ENCODE measurements around the gene CNKSR3.
"Not testable (repeated sequence)": the region's sequence is repeated elsewhere in the genome, so short reads cannot be mapped to it uniquely, and the experiment has no call there.

CNKSR3 gene

DNA sequence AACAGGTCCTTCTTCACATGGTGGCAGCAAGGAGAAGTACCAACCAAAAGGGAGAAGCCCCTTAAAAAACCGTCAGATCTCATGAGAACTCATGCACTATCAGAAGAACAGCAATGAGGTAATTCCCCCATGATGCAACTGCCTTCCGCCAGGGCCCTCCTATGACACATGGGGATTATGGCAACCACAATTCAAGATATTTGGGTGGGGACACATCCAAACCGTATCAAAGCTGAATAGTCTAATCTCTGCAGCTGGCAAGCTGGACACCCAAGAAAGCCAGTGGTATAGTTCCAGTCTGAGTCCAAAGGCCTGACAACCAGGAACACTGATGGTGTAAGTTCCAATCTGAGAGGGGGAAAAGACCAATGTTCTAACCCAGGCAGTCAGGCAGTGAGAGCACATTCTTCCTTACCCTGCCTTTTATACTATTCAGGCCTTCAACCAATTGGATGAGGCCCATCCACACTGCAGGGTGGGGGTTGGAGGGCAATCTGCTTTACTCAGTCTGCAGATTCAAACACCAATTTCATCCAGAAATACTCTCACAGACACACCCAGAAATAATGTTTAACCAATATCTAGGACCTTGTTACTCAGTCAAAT, 17.9 kb upstream of the CNKSR3 start:
- in situ Hi-C loops (cut with MboI; ENCODE audit: low sequenced_read_pairs) = no loop called here

DNA sequence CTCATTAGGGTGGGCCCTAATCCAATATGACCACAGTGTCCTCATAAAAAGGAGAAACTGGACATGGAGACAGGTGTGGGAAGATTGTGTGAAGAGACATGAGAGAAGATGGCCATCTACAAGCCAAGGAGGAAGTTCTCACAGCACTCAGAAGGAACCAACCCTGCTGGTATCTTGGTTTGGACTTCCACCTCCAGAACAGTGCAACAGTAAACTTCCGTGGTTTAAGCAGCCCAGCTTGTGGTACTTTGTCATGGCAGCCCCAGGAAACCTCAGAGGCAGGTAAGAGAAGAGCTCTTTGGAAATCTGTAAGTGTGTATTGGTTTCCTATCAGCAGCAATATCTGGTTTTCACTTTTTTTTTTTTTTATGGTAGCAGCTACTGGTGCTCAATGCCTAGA, 16.5 kb upstream of the CNKSR3 start:
- in situ Hi-C loops (cut with MboI; ENCODE audit: low sequenced_read_pairs) = no loop called here

DNA sequence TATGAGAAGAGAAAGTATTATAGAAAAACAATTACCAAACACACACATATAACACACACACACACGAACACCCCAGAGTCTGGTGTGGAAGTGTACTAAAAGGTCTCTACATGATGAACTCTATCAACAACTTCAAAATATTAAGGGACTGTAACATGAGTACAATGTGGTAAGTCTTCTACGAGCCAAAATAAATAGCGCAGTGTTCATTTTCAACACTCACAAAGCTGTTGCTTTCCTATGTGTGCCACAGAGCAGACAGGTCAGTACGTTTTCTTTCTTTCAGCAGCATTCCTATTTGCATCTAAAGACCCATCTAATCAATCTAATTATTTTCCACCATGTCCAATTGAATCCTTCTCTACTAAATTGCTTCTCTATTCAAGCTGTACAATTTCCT, 12.1 kb upstream of the CNKSR3 start:
- in situ Hi-C loops (cut with MboI; ENCODE audit: low sequenced_read_pairs) = no loop called here

DNA sequence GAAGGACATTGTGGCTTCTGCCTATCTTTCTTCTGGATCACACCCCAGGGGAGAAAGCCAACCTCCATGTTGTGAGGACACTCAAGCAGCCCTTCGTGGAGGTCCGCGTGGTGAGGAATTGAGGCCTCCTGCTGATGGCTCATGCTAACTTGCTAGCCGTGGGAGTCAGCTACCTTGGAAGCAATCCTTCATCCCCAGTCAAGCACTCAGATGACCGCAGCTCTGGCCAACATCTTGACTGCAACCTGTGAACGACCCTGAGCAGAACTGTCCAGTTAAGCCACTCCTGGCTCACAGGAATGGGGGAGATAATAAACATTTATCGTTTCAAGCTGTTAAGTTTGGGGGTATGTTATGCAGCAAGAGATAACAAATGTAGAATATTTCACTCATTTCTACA, 10.9 kb upstream of the CNKSR3 start:
- in situ Hi-C loops (cut with MboI; ENCODE audit: low sequenced_read_pairs) = no loop called here

DNA sequence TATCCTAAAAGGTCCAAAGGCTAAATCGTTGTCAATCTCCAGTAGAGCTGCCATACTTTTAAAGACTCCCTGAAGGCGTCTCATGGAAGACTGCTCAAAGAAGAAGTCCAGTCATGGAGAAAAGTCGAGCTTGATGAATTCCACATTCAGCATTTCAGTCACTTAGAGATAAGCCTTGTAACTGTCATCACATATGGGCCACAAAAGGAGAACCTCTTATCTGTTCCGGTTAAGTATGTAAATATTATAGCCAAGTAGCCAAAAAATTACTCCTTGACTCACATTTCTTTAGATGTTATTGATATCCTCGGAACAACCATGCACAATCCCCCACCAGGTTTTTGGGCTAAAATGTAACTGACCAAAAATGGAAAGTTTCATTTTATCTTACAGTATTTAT, 9.8 kb upstream of the CNKSR3 start:
- in situ Hi-C loops (cut with MboI; ENCODE audit: low sequenced_read_pairs) = no loop called here

DNA sequence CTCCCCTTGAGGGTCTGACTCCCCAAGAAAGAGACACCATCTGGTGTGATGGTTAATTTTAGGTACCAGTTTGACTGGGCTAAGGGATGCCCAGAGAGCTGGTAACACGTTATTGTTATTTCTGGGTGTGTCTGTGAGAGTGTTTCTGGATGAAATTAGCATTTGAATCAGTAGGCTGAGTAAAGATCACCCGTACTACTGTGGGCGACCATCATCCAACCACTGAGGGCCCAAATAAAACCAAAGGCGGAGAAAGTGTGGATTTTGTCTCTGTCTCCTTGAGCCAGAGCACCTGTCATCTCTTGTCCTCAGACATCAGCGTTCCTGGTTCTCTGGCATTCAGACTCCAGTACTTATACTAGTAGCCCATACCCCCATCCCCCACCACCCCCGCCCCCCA, 7.9 kb upstream of the CNKSR3 start:
- in situ Hi-C loops (cut with MboI; ENCODE audit: low sequenced_read_pairs) = no loop called here

DNA sequence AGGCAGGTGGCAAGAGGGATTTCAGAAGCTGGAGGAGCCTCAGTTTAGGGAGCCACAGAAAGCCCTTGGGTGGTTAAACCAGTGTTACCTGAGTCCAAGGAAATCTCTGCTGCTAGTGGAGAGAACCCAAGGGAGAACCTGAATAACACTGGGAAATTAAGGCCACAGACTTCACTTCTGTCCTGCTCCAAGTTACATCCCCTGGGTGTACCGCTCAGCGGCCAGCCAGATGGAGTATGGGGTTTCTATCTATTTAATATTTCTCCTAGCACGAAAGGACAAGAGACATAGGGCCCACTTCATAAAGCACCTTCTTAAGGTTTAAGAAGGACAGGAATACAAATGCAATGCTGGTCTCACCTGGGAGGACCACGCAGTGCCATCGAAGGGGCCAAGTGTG, 5.8 kb upstream of the CNKSR3 start:
- in situ Hi-C loops (cut with MboI; ENCODE audit: low sequenced_read_pairs) = no loop called here

DNA sequence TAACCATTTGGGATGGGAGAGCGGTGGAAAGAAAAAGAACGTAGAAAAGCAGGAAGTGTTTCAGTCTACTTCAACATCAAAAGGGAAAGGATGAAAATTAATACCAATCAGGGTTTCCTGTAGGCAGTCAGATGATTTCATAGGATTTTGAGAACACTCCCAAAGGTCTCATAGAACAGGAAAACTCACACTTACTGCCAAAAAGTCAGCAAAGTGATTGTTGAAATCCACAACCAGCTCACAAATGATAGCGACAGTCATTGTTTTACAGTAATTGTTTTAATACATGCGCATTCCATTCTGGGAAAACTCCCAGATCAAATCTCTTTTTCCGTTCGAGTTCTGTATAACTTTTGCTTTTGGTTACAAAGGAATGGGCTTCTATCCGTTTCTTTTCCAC, 5.3 kb upstream of the CNKSR3 start:
- in situ Hi-C loops (cut with MboI; ENCODE audit: low sequenced_read_pairs) = no loop called here

DNA sequence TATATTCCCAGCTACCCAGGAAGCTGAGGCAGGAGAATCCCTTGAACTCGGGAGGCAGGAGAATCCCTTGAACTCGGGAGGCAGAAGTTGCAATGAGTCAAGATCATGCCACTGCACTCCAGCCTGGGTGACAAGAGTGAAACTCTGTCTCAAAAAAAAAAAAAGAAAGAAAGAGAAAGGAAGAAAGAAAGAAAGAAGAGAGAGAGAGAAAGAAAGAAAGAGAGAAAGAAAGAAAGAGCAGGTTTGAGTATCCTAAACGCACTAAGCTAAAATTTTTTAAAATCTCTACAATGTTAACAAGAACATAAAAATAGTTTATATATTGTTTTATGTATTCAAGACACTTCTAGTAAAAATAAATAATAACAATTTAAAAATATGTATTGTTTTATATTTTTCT, 4.6 kb upstream of the CNKSR3 start:
- in situ Hi-C loops (cut with MboI; ENCODE audit: low sequenced_read_pairs) = not testable (repeated sequence)

DNA sequence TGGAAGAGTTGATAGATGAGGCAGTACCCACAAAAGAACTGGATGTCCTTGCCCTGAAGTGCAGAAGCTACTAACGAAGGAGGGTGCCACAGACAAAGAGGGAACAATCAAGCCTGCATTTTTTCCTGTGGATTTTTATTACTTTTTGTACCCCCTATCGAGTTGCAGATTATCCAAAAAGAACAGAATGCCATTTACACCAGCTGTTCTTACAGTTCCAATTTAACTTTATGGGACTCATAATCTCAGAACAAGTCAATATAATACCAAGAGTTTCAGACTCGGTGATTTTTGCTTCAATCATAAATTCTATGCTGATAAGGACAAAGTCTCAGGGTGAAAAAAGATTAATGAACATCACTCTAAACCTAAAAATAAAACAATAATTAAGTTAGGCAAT, 4.0 kb upstream of the CNKSR3 start:
- in situ Hi-C loops (cut with MboI; ENCODE audit: low sequenced_read_pairs) = no loop called here

DNA sequence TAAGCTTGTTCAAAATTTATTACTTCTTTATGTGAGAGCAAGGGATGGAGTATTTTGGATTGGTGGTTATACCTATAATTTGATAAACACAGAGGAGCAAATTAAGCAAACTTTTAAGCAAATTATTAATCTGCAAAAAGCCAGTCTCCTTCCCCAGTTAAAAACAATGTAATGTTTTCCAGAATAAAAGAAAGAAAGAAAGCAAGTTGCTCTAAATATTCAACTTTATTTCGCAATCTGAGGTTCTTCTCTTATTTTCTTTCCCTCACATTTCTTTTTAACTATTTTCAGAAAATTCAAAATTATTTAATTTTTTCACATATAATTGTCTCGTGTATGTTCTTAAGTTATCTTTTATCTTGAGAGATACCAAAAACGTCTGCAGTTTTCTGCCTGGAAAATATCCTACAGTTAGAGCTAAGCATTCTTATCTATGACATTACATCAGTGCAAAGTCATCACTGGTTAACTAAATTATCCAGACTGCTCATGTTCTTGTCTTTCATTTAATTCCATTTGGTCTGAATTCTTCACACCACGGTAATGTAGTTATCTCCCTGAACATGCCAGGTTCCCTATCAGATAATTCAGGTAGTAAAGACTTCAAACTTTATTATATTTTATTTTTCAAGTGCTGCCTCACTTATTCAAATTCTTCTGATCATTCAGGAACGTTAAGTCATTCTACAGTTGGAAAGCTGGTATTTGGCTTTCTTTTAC, 3.3 kb upstream of the CNKSR3 start:
- in situ Hi-C loops (cut with MboI; ENCODE audit: low sequenced_read_pairs) = no loop called here

DNA sequence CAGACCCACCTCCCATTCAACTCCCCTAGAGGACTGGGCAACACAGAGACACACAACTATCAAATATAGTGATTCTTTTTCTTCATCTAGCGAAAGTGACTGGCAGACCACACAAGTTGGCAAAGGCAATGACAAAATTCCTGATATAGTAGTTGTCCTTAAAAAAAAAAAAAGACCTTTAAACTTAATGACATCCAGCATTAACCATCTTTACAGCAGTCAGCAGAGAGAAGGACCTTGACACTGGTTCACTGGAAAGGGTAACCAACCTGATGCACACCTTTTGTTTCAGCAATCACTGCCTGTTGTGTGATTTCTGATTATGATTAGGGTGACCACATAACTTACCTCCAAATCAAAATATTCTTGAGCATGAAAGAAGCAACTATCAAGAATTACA, 1.7 kb upstream of the CNKSR3 start:
- in situ Hi-C loops (cut with MboI; ENCODE audit: low sequenced_read_pairs) = no loop called here

DNA sequence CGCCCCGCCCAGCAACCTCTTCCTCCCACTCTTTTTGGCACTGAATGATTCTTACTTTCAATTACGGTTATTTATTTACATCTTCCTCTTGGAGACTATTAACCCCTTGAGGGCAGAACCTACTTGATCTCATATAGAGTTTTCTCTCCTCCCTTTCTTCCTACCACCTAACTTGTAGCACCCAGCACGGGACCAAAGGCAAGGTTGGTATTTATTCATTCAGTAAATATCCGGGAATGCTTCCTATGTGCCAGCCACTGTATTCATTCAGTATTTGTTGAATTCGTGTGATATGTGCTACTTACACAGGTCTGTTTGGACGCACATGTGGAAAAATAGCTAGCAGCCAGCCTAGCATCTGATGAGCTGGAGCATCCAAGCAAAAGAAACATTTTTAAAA, 1.3 kb upstream of the CNKSR3 start:
- in situ Hi-C loops (cut with MboI; ENCODE audit: low sequenced_read_pairs) = no loop called here

DNA sequence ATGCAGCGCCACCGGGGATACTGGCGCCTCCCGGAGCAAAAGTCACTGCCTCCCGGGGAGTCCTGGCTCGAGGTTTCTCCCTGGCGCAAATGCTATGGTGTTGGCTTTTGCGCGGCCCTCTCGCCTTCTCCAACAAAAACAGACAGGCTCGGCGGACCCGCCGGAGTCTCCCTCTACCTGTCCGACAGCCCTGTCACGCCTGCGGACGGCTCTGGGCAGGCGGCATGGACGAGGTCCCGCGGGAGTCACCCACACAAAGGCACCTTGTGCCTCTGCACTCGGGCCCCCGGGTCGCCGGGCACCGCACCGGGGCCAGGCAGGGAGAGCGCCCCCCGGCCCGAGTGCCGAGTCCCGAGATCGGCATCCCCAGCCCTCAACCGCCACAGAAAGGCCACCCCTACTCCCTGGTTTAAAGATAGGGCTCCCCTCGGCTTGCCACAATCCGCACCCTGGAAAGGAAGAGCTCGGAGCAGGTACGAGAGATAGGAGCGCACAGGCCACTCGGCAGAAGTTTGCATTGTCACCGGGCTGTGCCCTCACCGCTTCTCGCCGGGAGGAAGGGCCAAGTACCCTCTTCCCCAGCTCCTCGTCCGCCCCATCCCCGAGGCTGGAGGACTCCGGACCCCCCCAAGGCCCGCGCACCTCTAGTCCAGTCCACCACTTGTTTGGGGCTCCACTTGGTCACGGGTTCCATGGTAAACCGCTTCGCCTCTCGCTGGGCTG, 903 bp downstream of the CNKSR3 start:
- in situ Hi-C loops (cut with MboI; ENCODE audit: low sequenced_read_pairs) = no loop called here

DNA sequence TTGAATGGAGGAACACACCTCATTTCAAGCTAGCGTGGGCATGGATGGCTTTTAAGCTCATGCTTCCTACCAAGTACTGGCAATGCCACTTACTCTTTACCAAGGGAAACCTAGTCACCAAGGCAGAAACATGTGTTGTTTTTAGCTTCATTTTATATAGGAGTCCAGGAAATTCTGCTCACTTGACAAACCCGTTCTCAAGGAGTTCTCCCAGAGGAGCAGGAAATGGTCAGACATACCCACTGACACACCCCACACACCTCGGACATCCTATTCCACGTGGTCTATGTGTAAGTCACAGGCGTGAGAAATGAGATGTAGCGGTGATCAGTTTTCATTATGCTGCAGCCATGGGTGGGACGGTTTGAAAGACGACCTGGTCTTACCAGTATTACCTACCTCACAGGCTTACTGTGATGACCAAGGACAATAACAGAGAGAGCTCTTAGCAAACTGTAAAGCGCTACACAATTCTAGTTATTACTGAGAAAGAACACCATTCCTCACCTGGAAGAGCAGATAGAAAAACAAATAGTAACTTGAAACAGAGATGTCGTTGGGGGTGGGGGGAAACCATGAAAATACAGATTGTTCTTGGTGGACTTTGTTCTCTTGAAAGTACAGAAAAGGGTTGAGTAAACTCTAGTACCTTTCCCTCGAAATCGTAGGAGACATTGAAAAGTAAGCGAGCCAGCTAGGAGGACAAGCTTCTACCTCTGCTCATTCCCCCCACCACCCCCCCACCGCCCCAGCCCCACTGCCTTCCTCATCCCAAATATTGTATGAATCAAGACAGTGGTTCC, 1.7 kb downstream of the CNKSR3 start:
- in situ Hi-C loops (cut with MboI; ENCODE audit: low sequenced_read_pairs) = no loop called here

DNA sequence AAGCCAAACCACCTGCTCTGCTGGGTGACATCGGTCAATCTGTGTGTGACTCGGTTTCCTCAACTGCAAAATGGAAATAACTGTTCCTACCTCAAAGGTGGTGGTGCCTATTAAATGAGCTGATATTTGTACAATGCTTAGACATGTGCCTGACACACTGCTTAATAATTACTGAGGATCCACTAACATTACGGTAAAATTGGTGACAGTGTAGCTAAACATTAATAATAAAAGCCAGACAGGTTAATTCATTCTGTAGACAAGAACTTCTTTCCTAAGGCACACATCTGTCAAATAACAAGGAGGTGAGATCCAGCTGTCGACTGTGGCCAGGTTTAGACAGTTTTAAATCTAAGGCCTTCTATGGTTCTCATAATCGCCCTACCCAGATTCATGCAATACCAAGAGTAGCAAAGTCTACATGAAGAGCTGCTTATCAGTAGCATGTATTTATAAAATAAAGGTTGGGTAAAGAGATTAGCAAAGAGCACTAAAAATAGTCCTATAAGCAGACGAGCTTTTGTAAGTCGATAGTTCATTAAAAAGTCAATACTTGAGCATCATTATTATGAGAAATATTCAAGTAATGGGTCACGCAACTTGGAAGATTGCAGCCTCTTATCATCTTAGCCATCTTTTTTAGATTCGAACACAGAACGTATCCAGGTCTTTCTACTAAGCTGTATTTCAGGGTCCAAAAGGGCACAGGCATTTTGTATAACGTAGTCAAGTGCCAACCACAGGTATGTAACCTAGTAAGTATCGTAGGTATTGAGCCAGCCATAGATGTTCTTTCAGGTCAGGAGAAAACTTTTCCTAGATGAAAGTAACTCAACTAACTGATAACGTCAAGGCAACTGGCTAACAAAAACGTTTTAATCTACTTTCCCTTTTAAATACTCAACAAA, 3.2 kb downstream of the CNKSR3 start:
- in situ Hi-C loops (cut with MboI; ENCODE audit: low sequenced_read_pairs) = no loop called here

DNA sequence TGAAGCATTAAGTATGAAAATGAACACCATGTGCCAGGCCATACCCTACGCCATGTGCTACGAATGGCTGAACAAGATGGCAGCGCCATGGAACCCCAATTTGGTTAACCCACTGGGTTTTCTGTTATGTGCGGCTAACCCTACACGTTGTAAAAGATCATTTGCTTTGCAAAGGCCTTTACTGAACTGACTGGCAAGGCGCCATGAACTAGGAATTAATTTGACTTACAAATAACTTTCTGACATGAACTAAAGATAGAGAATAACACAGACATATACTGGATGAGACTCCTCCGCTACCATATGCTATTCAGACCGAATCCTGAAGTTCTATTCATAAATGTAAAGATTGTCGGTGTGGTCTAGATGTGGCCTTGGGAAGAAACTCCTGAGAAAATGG, 3.9 kb downstream of the CNKSR3 start:
- in situ Hi-C loops (cut with MboI; ENCODE audit: low sequenced_read_pairs) = no loop called here

DNA sequence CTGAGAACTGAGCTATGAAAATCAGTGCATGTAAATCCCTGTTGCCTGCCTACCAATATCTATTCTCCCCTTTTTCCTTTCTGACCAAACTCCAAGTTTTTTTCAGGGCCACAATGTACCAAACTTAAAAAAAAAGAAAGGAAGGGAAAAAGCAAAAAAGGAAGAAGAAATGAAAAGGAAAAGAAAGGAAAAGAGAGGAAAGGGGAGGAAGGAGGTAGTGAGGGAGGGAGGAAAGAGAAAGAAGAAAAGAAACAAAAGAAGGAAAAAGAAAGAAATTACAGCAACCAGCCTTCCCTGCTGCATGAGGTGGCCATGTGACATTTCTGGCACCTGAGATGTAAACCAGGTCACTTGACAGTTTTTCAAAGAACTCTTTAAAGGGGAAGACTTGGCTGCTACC, 4.4 kb downstream of the CNKSR3 start:
- in situ Hi-C loops (cut with MboI; ENCODE audit: low sequenced_read_pairs) = no loop called here

DNA sequence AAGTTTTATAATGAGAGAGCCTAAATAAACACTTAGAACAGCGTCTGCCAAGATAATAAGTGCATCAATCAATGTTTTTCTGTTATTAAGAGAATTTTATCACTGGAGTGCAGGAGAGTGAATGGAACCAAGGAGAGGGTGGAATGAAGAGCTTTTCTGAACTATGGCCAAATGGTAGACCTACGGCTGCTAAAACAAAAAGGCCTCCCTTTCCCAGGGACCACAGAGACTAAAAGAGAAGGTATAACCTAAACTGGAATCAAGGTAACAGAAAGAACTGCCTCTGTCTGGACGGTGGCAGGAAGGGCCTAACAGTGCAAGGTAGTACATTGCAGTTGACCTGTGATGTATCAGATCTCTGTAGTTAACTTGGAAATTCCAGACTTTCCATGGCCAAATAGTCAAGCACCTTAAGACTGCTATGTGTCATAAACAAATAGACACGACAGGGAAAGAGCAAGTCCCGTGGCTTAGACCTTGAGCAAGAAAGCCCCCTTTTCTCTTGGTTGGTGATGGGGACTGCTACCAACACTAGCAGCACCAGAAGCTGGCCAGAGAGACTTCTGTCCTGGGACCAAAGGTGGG, 5.5 kb downstream of the CNKSR3 start:
- in situ Hi-C loops (cut with MboI; ENCODE audit: low sequenced_read_pairs) = no loop called here

DNA sequence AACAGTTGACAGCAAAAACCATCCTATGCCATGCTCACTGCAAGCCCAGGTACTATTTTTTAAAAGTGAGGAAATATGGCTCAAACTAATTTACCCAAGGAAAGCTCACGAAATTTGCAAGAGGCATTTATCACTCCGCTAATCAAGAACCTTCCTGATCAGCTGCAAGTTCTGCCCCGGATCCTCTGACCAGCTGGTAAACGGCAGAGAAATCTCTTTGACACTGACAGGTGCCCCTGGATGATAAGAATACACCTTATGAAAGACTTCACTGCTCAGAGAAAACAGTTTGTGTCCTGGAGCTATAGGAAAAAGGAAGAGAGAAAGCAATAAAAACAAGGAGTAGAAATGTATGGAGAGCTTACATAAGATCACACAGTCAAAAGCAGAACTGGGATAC, 6.4 kb downstream of the CNKSR3 start:
- in situ Hi-C loops (cut with MboI; ENCODE audit: low sequenced_read_pairs) = no loop called here
